Activated T-cell treated with anti-CD3 and anti-CD28 coated beads, Interleukin-2, amount 50 U/mL, for 1 hour (primary cell): Measurements from ENCODE around the gene APEX1.
"Not testable (repeated sequence)": the region's sequence is repeated elsewhere in the genome, so short reads cannot be mapped to it uniquely, and the experiment has no call there.

Source experiments
- DNase-seq: peaks from one replicate; pipeline ENCODE4 v3.0.0-alpha.2; 2020

Gene APEX1

DNA sequence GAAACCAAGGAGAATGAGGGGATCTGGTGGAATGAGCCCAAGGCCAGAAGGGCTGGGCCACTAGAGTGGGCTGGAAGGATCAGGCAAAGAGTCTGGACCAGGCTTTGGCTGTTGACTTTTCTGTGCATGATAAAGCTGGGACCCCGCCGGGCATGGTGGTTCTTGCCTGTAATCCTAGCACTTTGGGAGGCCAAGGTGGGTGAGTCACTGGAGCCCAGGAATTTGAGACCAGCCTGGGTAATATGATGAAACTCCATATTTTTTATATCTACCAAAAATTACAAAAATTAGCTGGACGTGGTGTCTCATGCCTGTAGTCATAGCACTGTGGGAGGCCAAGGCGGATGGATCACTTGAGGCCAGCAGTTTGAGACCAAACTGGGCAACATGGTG lies 18.7 kb upstream of the APEX1 start:
- DNase-seq: no peak

DNA sequence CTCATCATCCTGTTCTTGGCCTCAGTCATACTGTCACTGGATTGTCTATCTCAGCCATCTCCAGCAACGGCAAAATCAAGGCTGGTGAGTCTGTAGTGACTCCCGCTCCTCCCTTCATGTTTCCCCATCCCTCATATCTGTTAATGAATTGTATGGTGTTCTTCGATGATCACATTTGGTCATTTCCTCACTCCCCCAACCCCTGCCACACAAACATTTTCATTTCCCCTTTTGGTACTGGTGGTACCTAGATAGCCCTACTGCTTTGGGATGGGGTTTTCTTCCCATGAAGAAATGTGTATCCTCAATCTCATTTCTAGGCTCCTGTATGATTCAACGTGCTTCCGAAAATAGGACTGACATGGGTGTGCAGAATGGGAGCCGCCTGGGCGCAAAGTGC lies 16.4 kb upstream of the APEX1 start:
- DNase-seq: no peak

- DNase-seq: no peak
These were observed 14.6 kb upstream of the APEX1 start for GRCh38 chr14:20440465-20440864.

- DNase-seq: no peak
These were observed 14.1 kb upstream of the APEX1 start for GRCh38 chr14:20440882-20441281.

- DNase-seq: no peak
These were observed 13.6 kb upstream of the APEX1 start for GRCh38 chr14:20441461-20441860.

GRCh38 chr14:20443650-20444049 lies 11.4 kb upstream of the APEX1 start:
- DNase-seq: not testable (repeated sequence)

DNA sequence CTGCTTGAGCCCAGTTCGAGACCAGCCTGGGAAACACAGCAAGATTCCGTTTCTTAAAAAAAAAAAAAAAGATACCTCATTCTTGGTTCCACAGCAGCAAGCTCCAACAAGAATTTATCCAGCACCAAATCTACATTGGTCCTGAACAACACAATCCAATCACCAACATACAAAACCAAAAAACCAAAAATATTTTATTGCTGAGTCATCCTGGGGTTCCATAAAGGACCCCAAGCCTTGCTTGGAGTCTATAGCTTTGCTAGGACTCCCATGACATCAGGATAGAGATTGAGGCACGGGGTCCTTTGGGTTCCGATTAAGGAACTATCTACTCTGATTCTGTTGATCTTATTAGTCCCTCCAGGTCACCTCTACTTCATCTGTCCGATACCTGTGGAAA lies 8.1 kb upstream of the APEX1 start:
- DNase-seq: no peak

GRCh38 chr14:20452831-20453230 lies 2.2 kb upstream of the APEX1 start:
- DNase-seq: not testable (repeated sequence)

GRCh38 chr14:20455355-20456300 lies 602 bp downstream of the APEX1 start:
- DNase-seq: no peak

DNA sequence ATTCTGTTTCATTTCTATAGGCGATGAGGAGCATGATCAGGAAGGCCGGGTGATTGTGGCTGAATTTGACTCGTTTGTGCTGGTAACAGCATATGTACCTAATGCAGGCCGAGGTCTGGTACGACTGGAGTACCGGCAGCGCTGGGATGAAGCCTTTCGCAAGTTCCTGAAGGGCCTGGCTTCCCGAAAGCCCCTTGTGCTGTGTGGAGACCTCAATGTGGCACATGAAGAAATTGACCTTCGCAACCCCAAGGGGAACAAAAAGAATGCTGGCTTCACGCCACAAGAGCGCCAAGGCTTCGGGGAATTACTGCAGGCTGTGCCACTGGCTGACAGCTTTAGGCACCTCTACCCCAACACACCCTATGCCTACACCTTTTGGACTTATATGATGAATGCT lies 1.9 kb downstream of the APEX1 start:
- DNase-seq: no peak

- no peak for DNase-seq
These were observed 3.2 kb downstream of the APEX1 start for GRCh38 chr14:20458031-20458789.

- no peak for DNase-seq
These were observed 5.6 kb downstream of the APEX1 start for GRCh38 chr14:20460458-20461224.

DNA sequence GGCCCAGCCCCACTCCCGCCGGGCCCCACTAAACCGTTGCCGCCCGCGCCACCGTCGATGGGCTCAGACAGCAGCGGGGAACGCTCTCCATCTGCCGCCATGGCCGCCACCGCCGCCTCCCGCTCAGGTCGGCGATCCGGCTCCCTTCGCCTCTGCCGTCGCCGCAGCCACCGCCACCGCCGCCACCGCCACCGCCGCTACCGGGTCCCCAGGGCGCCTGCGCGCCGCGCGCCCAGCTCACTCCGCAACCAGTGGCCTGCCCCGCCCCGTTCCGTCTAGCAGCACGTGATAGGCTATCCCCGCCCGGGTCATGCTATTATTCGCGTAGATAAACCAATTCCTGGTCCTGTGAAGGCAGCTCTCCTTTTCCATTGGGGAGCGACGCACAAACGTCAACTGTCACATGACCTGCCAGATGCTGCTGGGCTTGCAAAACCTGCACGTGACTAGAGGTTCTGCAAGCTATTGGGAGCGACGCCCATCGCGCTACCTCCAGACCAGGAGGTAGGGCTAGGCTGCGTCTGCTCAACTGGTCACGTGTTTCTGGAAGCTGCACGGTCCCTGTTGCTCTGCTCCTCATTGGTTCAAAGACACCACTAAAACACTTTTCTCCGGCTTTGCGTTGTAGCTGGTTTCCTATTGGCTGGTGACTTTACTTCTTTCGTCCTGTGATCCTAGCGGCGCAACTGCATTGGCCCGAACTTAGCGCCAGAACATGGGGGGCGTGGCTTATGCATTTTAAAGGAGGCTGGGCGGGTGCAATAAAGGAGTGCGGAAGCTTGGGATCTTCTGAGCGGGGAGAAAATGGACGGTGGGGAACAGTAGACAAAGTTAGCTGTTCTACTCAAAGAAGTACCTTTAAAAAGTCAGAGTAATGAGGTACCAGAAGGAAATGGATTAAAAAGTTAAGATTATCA lies 6.5 kb downstream of the APEX1 start, which contains the start of gene PIP4P1:
PIP4P1 (minus strand) TSS at position 210 of the 917 bp plus-strand sequence; CDS start at position 101, 109 bp downstream.
- peak; percentile 95 for DNase-seq

DNA sequence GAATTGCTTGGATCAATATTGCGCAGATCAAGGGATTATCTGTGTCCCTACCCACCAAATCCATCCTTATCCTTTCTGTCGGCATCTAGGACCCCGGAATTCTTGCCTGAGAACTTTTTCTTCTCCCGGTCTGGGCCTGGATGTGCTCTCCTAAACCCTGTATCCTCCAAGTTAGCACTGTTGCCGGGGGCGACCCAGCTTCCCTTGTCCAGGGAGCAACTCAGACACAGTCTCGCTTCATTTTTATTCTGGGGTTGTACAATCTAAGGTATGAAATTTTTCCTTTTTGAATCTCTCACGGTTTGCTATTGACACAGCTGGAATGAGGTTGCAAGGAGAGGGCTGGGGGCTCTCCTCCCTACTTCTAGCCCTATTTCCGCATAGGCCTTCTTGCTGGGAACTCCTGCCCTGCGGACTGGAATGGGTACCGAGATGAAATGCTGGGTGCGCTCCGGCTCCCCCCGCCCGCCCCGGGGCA lies 13.8 kb downstream of the APEX1 start:
- no peak for DNase-seq

DNA sequence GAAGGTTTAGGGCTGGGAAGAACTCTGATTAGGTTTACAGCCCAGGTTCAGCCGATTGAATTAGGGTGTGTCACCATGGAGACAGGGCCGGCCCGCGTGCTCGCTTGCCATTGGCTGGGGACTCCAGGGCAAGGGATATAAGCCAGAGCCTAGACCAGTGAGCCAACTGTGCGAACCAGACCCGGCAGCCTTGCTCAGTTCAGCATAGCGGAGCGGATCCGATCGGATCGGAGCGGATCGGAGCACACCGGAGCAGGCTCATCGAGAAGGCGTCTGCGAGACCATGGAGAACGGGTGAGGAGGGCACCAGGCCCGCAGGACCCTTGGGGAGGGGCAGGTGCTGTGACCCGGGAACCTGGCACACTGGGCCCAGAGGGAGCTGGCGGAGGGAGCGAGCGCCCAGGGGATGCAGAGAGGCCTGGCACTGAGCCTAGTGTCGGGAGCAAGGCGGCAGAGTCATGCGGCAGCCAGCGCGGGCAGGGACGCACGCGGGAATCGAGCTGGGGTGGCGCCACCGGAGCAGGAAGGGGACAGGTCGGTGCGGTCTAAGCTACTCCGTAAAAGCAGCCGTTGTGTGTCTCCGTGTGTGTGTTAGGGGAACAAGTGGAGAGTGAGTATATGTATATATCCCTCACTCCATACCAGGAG lies 14.3 kb downstream of the APEX1 start, which contains the start of gene PNP:
PNP (plus strand) TSS at position 165 of the 648 bp plus-strand sequence; CDS start at position 284, 119 bp downstream.
- DNase-seq: peak; percentile 84

- DNase-seq: peak; percentile 58
These were observed 15.0 kb downstream of the APEX1 start for GRCh38 chr14:20469890-20470602.

GRCh38 chr14:20470603-20470901 lies 15.5 kb downstream of the APEX1 start:
- no peak for DNase-seq

- DNase-seq: no peak
These were observed 17.6 kb downstream of the APEX1 start for GRCh38 chr14:20472536-20473169.

DNA sequence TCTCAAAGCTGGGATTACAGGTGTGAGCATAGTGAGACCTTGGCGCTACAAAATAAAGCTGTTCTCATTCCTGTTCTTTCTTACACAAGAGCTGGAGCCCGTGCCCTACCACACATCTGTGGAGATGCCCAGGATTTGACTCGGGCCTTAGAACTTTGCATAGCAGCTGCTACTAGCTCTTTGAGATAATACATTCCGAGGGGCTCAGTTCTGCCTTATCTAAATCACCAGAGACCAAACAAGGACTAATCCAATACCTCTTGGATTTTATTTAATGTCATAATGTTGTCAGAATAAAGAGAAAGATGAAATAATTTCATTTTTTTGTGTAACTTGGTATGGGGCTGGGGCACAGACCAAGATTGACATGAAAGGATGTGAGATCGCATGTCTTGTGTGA lies 21.8 kb downstream of the APEX1 start:
- no peak for DNase-seq
